ENCODE measurements around the gene VWF.

The VWF gene

GRCh38 chr12:5910790-5911548, 213.5 kb downstream of the VWF start:
- Histone ChIP-seq H3K27ac (ENCODE audit: low read depth, low read length) (no peak overlapping the region), H3K9me3 (ENCODE audit: control insufficient read depth in 1 of 2, low read length in 2 of 2) (no peaks in the 10 kb centered on the region), H3K4me1 (ENCODE audit: control insufficient read depth in 1 of 2, insufficient read depth in 2 of 2, low read length in 2 of 2) (no peaks in the 10 kb centered on the region), H3K9ac (ENCODE audit: low read depth in 1 of 2, low read length in 2 of 2) (no peak overlapping the region), H3K36me3 (ENCODE audit: control insufficient read depth in 1 of 2, insufficient read depth in 2 of 2, low read length in 2 of 2) (no peaks in the 10 kb centered on the region), H3K4me3 (ENCODE audit: low read depth in 1 of 2, low read length in 2 of 2) (no peak overlapping the region), H3K27me3 (ENCODE audit: control insufficient read depth in 1 of 2, insufficient read depth in 2 of 2, low read length in 2 of 2) (peaks cover 0 to 13% of the 10 kb centered on the region in 2 donors)

DNA sequence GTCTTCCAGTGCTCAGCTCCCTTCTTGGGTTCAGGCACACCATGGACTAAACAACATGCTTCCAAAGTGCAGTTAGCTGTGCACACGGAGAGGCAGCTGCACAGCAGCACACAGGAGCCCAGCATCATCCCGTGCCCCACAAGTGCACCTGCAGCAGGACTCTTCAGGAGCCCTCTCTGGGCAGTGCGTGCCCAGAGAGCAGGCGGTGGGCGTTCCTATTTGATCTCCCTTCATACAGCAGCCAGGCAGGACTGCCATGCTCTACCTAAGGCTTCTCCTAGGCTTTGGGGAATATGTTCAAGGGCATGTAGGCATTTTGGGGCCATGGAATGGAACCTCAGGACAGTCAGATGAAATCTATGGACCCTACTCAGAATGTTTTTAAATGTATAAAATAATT, 214.9 kb downstream of the VWF start:
- H3K9ac ChIP-seq (ENCODE audit: low read depth in 1 of 2, low read length in 2 of 2), result no peak overlapping the region
- H3K27ac ChIP-seq (ENCODE audit: low read depth, low read length), result no peak overlapping the region
- H3K27me3 ChIP-seq (ENCODE audit: control insufficient read depth in 1 of 2, insufficient read depth in 2 of 2, low read length in 2 of 2), result peaks cover 0 to 13% of the 10 kb centered on the region in 2 donors
- no peak overlapping the region for H3K4me3 ChIP-seq (ENCODE audit: low read depth in 1 of 2, low read length in 2 of 2)
- H3K9me3 ChIP-seq (ENCODE audit: control insufficient read depth in 1 of 2, low read length in 2 of 2), result no peaks in the 10 kb centered on the region
- H3K4me1 ChIP-seq (ENCODE audit: control insufficient read depth in 1 of 2, insufficient read depth in 2 of 2, low read length in 2 of 2), result no peaks in the 10 kb centered on the region
- no peaks in the 10 kb centered on the region for H3K36me3 ChIP-seq (ENCODE audit: control insufficient read depth in 1 of 2, insufficient read depth in 2 of 2, low read length in 2 of 2)

DNA sequence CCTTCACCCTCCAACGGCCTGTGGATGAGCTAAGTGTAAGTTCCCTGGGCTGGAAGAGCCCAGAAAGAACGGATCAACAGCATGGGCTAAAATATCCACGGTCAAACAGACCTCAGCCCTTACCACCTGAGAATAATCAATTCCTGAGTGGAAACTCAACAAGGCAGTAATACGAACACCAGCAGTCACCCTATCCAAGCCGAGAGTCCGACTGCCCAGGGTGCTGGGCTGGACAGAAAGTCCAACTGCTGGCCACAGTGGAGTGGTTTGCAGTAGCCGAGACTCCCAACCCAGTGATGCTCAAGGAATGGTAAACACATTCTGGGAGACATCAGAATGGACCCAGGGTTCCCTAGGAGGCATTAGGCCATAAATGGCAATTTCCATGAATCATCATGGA, 216.2 kb downstream of the VWF start:
- H3K4me3 ChIP-seq (ENCODE audit: low read depth in 1 of 2, low read length in 2 of 2), result no peak overlapping the region
- H3K27ac ChIP-seq (ENCODE audit: low read depth, low read length), result no peak overlapping the region
- no peaks in the 10 kb centered on the region for H3K36me3 ChIP-seq (ENCODE audit: control insufficient read depth in 1 of 2, insufficient read depth in 2 of 2, low read length in 2 of 2)
- no peaks in the 10 kb centered on the region for H3K4me1 ChIP-seq (ENCODE audit: control insufficient read depth in 1 of 2, insufficient read depth in 2 of 2, low read length in 2 of 2)
- no peaks in the 10 kb centered on the region for H3K9me3 ChIP-seq (ENCODE audit: control insufficient read depth in 1 of 2, low read length in 2 of 2)
- peaks cover 0 to 13% of the 10 kb centered on the region in 2 donors for H3K27me3 ChIP-seq (ENCODE audit: control insufficient read depth in 1 of 2, insufficient read depth in 2 of 2, low read length in 2 of 2)
- H3K9ac ChIP-seq (ENCODE audit: low read depth in 1 of 2, low read length in 2 of 2), result no peak overlapping the region

- no peak overlapping the region for H3K9ac ChIP-seq (ENCODE audit: low read depth in 1 of 2, low read length in 2 of 2)
- peaks cover 0 to 13% of the 10 kb centered on the region in 2 donors for H3K27me3 ChIP-seq (ENCODE audit: control insufficient read depth in 1 of 2, insufficient read depth in 2 of 2, low read length in 2 of 2)
- no peak overlapping the region for H3K4me3 ChIP-seq (ENCODE audit: low read depth in 1 of 2, low read length in 2 of 2)
- no peaks in the 10 kb centered on the region for H3K4me1 ChIP-seq (ENCODE audit: control insufficient read depth in 1 of 2, insufficient read depth in 2 of 2, low read length in 2 of 2)
- no peaks in the 10 kb centered on the region for H3K9me3 ChIP-seq (ENCODE audit: control insufficient read depth in 1 of 2, low read length in 2 of 2)
- no peak overlapping the region for H3K27ac ChIP-seq (ENCODE audit: low read depth, low read length)
- H3K36me3 ChIP-seq (ENCODE audit: control insufficient read depth in 1 of 2, insufficient read depth in 2 of 2, low read length in 2 of 2), result no peaks in the 10 kb centered on the region
Measured at GRCh38 chr12:5907807-5908206, 216.7 kb downstream of the VWF start.

- Histone ChIP-seq H3K9ac (ENCODE audit: low read depth in 1 of 2, low read length in 2 of 2) (no peak overlapping the region), H3K4me3 (ENCODE audit: low read depth in 1 of 2, low read length in 2 of 2) (no peak overlapping the region), H3K4me1 (ENCODE audit: control insufficient read depth in 1 of 2, insufficient read depth in 2 of 2, low read length in 2 of 2) (no peaks in the 10 kb centered on the region), H3K27me3 (ENCODE audit: control insufficient read depth in 1 of 2, insufficient read depth in 2 of 2, low read length in 2 of 2) (peaks cover 0 to 9% of the 10 kb centered on the region in 2 donors), H3K36me3 (ENCODE audit: control insufficient read depth in 1 of 2, insufficient read depth in 2 of 2, low read length in 2 of 2) (no peaks in the 10 kb centered on the region), H3K27ac (ENCODE audit: low read depth, low read length) (no peak overlapping the region), H3K9me3 (ENCODE audit: control insufficient read depth in 1 of 2, low read length in 2 of 2) (no peaks in the 10 kb centered on the region)
Measured at GRCh38 chr12:5905757-5906156, 218.7 kb downstream of the VWF start.

GRCh38 chr12:5904969-5905368, 219.5 kb downstream of the VWF start:
- H3K27ac ChIP-seq (ENCODE audit: low read depth, low read length), result no peak overlapping the region

GRCh38 chr12:5904441-5904840, 220.0 kb downstream of the VWF start:
- Histone ChIP-seq H3K9ac (ENCODE audit: low read depth in 1 of 2, low read length in 2 of 2) (no peak overlapping the region), H3K27me3 (ENCODE audit: control insufficient read depth in 1 of 2, insufficient read depth in 2 of 2, low read length in 2 of 2) (peaks cover 0 to 16% of the 10 kb centered on the region in 2 donors), H3K4me1 (ENCODE audit: control insufficient read depth in 1 of 2, insufficient read depth in 2 of 2, low read length in 2 of 2) (no peaks in the 10 kb centered on the region), H3K27ac (ENCODE audit: low read depth, low read length) (no peak overlapping the region), H3K9me3 (ENCODE audit: control insufficient read depth in 1 of 2, low read length in 2 of 2) (no peaks in the 10 kb centered on the region), H3K4me3 (ENCODE audit: low read depth in 1 of 2, low read length in 2 of 2) (no peak overlapping the region), H3K36me3 (ENCODE audit: control insufficient read depth in 1 of 2, insufficient read depth in 2 of 2, low read length in 2 of 2) (no peaks in the 10 kb centered on the region)

More at GRCh38 chr12:5904969-5905368, 219.5 kb downstream of the VWF start:
- Histone ChIP-seq H3K9ac (ENCODE audit: low read depth in 1 of 2, low read length in 2 of 2) (no peak overlapping the region), H3K4me3 (ENCODE audit: low read depth in 1 of 2, low read length in 2 of 2) (no peak overlapping the region), H3K36me3 (ENCODE audit: control insufficient read depth in 1 of 2, insufficient read depth in 2 of 2, low read length in 2 of 2) (no peaks in the 10 kb centered on the region), H3K4me1 (ENCODE audit: control insufficient read depth in 1 of 2, insufficient read depth in 2 of 2, low read length in 2 of 2) (no peaks in the 10 kb centered on the region), H3K27me3 (ENCODE audit: control insufficient read depth in 1 of 2, insufficient read depth in 2 of 2, low read length in 2 of 2) (peaks cover 0 to 11% of the 10 kb centered on the region in 2 donors), H3K9me3 (ENCODE audit: control insufficient read depth in 1 of 2, low read length in 2 of 2) (no peaks in the 10 kb centered on the region)

DNA sequence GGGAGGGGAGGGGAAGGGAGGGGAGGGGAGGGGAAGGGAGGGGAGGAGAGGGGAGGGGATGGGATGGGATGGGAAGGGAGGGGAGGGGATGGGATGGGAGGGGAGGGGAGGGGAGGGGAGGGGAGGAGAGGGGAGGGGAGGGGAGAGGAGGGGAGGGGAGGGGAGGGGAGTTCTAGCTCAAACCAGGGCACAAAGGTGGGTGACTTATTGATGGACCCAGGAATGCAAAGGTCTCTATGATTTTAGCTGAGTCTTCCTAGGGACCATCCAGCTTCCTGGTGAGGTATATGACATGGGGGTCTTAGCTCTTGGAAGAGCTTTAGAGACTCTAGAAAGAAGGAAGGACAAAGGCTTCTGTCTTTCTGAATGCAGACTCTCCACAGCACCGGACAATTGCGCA, 221.7 kb downstream of the VWF start:
- no peak overlapping the region for H3K4me3 ChIP-seq (ENCODE audit: low read depth in 1 of 2, low read length in 2 of 2)
- no peak overlapping the region for H3K9ac ChIP-seq (ENCODE audit: low read depth in 1 of 2, low read length in 2 of 2)
- no peak overlapping the region for H3K27ac ChIP-seq (ENCODE audit: low read depth, low read length)
- H3K27me3 ChIP-seq (ENCODE audit: control insufficient read depth in 1 of 2, insufficient read depth in 2 of 2, low read length in 2 of 2), result peaks cover 0 to 14% of the 10 kb centered on the region in 2 donors
- no peaks in the 10 kb centered on the region for H3K9me3 ChIP-seq (ENCODE audit: control insufficient read depth in 1 of 2, low read length in 2 of 2)
- H3K4me1 ChIP-seq (ENCODE audit: control insufficient read depth in 1 of 2, insufficient read depth in 2 of 2, low read length in 2 of 2), result no peaks in the 10 kb centered on the region
- H3K36me3 ChIP-seq (ENCODE audit: control insufficient read depth in 1 of 2, insufficient read depth in 2 of 2, low read length in 2 of 2), result no peaks in the 10 kb centered on the region

- Histone ChIP-seq H3K27ac (ENCODE audit: low read depth, low read length) (no peak overlapping the region), H3K9ac (ENCODE audit: low read depth in 1 of 2, low read length in 2 of 2) (no peak overlapping the region), H3K4me3 (ENCODE audit: low read depth in 1 of 2, low read length in 2 of 2) (no peak overlapping the region), H3K36me3 (ENCODE audit: control insufficient read depth in 1 of 2, insufficient read depth in 2 of 2, low read length in 2 of 2) (no peaks in the 10 kb centered on the region), H3K27me3 (ENCODE audit: control insufficient read depth in 1 of 2, insufficient read depth in 2 of 2, low read length in 2 of 2) (peaks cover 0 to 14% of the 10 kb centered on the region in 2 donors), H3K9me3 (ENCODE audit: control insufficient read depth in 1 of 2, low read length in 2 of 2) (no peaks in the 10 kb centered on the region), H3K4me1 (ENCODE audit: control insufficient read depth in 1 of 2, insufficient read depth in 2 of 2, low read length in 2 of 2) (no peaks in the 10 kb centered on the region)
Measured at GRCh38 chr12:5901416-5901815, 223.1 kb downstream of the VWF start.

GRCh38 chr12:5900533-5901205, 223.8 kb downstream of the VWF start:
- Histone ChIP-seq H3K27ac (ENCODE audit: low read depth, low read length) (no peak overlapping the region), H3K27me3 (ENCODE audit: control insufficient read depth in 1 of 2, insufficient read depth in 2 of 2, low read length in 2 of 2) (peaks cover 0 to 14% of the 10 kb centered on the region in 2 donors), H3K36me3 (ENCODE audit: control insufficient read depth in 1 of 2, insufficient read depth in 2 of 2, low read length in 2 of 2) (no peaks in the 10 kb centered on the region), H3K9me3 (ENCODE audit: control insufficient read depth in 1 of 2, low read length in 2 of 2) (no peaks in the 10 kb centered on the region), H3K9ac (ENCODE audit: low read depth in 1 of 2, low read length in 2 of 2) (no peak overlapping the region), H3K4me3 (ENCODE audit: low read depth in 1 of 2, low read length in 2 of 2) (no peak overlapping the region), H3K4me1 (ENCODE audit: control insufficient read depth in 1 of 2, insufficient read depth in 2 of 2, low read length in 2 of 2) (no peaks in the 10 kb centered on the region)

Data from duodenal mucosa (tissue), 2 donors.